NCI-H69 (cell line): Measurements from ENCODE around the gene TPD52L1.
A peak's percentile ranks its signal among the peaks of the same experiment; 100 is the strongest.

ENCODE experiments used
- DNase-seq: peaks from one replicate; lab custom pipeline; 2025; lab: John Stamatoyannopoulos, UW

The TPD52L1 gene

DNA sequence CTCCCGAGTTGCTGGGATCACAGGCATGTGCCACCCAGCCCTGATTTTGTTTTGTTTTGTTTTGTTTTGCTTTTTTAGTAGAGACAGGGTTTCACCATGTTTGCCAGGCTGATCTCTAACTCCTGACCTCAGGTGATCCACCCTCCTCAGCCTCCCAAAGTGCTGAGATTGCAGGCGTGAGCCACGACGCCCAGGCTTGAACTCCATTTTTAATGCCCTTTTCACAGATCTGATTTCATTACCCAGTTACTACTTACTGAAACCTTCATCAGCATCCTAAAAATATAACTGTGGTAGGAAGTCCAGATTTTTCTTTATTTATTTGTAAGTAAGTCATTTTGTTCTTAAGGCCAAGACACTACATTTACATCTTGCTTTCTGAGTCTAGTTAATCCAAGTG, 84.2 kb downstream of the TPD52L1 start:
- no peak for DNase-seq

GRCh38 chr6:125245109-125245508, 91.5 kb downstream of the TPD52L1 start:
- no peak for DNase-seq

- DNase-seq, result peak; percentile 99
Observed at GRCh38 chr6:125245523-125246264, 92.1 kb downstream of the TPD52L1 start.

- DNase-seq, result peak; percentile 78
Observed at GRCh38 chr6:125246566-125246965, 93.0 kb downstream of the TPD52L1 start.

- no peak for DNase-seq
Observed at GRCh38 chr6:125248136-125248535, 94.6 kb downstream of the TPD52L1 start.

GRCh38 chr6:125250511-125250910, 96.9 kb downstream of the TPD52L1 start:
- DNase-seq, result no peak

DNA sequence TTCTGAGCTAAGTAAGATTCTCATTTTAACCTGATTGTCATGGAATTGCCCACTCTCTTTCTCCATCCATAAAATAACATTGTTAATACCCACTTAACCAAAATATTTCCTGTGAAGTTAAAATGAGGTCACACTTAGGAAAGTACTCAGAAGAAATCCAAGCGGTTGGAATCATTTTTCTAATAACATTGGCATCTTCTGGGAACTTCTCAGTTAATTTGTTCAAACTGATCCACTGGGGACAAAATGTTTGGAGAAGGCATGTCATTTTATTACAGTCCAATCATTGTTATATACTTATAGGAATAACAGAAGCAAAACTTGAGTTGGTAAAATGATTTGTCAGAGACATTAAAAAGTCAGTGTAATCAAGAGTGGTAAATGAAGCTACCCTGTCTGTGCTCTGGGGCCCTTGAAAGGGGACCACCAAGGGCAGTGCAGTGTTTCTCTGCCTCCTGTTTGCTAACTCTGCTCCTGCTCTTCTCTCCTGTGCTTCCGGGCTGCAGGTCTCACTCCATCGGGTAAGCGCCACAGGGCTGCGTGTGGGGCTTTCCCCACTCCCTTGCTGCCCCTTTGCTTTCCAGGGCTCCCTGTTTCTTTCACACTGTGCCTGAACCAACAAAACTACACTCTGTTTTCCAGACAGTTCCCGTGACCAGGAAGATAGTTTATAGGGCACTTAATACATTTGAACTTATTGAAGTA, 98.1 kb downstream of the TPD52L1 start:
- DNase-seq, result no peak

DNA sequence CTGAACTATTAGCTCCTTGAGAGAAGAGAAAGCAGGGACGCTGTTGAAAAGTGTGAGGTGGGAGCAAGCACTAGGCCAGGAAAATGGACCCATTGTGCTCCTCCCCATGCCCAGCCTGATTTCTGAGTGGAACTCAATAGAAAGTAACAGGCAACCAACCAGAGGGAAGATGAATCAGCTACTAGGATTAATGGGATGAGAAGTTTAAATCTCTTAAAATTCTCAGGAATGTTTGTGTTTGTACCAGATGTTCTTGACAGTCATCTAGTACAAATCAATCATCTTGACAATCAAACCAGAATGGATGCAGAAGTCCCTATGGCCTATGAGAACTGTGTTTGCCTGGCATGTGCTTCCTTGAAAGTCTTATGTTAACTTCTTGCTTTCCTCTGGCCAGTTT, 99.3 kb downstream of the TPD52L1 start:
- peak; percentile 40 for DNase-seq

DNA sequence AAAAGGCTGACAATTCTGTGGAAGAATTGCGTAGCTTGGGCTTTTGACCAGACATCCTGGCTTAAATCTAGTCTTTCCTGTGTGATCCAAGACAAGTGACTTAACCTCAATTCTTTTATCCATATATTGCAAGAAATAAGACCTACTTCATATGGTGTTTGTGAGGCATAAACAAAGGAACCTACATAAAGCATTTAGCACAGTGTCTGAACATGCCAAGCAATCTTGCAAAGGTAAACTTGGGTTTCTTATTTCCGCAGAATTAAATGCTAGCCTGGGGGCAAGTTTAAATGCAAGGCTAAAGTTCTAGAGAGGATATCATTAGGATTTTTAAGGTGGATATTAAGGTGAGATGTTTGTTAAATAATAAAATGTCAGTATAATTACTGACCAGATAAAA, 100.3 kb downstream of the TPD52L1 start:
- DNase-seq, result peak; percentile 70

- peak; percentile 39 for DNase-seq
Observed at GRCh38 chr6:125254321-125254720, 100.7 kb downstream of the TPD52L1 start.

DNA sequence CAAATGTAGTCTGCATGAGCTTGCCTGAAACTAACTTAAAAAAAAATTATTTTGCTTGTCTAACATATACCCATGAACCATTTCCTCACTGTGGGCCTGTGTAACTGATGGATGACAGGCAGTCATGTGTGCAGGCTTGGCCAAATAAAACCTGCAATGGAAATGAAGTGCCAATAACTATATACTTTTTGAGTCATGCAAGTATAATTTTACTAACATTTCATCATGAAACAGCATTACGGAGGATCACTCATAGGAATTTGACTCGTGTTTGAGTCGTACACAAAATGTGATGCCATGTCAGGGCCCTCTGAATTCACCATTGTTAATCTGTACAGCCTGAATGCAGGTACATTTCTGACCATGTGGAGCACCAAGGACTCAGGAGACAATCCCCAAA, 101.6 kb downstream of the TPD52L1 start:
- no peak for DNase-seq

GRCh38 chr6:125257351-125257750, 103.8 kb downstream of the TPD52L1 start:
- DNase-seq, result no peak

DNA sequence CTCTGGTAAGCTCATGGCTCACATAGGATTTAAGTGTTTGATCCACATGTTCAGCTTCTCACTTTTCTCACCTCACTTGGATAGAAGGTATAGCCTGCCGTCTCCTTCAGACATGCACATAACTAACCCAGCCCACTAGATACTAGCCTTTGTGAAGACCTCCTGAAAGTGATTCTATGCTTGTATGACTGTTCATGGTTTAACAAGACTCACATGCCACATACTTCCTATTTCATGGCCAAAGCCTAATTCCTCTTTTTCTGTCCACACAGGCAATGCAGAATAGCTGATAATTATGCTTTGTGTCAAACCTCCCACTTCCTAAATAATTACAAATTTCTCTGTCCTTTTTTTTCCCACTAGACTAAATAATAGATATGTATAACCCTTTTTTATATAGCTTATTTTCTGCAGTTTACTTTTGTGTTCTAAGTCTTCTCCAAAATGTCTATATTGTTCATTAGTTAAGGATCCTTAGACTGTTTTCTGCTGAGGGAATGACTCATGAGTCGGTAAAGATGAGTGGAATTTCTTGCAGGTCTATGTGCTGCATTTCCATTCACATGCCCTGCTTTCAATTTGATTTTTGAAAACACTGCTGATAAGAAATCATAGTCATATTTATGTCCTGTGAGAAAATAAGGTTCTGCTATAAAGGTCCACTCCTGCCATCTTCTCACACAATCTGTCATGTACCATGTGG, 105.2 kb downstream of the TPD52L1 start:
- DNase-seq, result no peak

- peak; percentile 14 for DNase-seq
Observed at GRCh38 chr6:125259354-125259736, 105.8 kb downstream of the TPD52L1 start.

DNA sequence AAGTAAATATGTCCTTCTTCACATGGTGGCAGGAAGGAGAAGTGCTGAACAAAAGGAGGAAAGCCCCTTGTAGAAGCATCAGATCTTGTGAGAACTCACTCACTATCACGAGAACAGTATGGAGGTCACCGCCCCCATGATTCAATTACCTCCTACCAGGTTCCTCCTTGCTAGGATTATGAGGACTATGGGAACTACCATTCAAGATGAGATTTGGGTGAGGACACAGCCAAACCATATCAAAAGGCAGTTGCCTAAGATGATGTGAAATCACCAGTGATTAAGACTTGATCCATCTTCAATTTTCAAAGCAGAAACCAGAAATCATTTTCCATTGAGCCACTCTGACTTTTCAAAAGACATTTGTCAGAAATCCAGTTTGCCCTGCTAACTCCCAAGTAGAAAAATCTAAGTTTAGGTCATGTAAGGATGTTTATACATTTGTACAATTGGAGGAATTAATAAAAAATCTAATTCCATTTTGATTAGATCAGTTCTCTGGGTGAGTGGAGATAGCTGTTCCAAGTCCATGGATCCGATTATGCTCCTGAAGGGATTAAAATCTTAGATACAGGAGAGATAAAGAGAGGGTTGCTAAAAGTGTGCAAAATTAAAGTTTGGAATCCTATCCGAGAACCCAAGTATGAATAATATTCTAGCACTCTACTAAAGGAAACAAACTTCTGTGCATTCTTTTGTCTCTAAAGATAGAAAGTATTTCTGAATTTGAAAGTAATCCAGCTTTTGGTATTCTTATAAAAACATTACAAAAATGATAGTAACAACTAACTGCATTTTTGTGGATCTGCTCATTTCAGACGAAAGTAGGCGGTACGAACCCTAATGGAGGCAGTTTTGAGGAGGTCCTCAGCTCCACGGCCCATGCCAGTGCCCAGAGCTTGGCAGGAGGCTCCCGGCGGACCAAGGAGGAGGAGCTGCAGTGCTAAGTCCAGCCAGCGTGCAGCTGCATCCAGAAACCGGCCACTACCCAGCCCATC, 108.7 kb downstream of the TPD52L1 start:
- no peak for DNase-seq

DNA sequence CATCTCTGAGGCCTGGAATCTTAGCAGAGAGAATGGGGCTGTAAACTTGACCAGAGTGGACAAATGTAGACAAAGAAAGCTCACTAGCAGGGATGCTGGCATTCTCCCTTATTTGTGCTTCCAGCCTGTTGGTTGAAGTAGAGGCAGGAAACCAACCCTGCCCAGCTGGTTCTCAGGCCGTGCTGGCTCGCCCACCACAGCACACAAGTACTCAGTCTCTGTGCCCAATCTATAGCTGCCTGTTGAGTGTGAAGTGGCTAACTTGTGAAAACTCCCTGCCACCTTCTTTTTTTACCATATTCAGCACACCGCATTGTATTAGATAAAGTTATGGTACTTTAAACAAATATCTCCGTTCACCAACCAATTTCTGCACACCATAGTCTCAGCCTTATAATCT, 110.9 kb downstream of the TPD52L1 start:
- DNase-seq, result no peak

- peak; percentile 51 for DNase-seq
Observed at GRCh38 chr6:125267806-125268523, 114.4 kb downstream of the TPD52L1 start.

GRCh38 chr6:125268765-125269164, 115.2 kb downstream of the TPD52L1 start:
- no peak for DNase-seq

DNA sequence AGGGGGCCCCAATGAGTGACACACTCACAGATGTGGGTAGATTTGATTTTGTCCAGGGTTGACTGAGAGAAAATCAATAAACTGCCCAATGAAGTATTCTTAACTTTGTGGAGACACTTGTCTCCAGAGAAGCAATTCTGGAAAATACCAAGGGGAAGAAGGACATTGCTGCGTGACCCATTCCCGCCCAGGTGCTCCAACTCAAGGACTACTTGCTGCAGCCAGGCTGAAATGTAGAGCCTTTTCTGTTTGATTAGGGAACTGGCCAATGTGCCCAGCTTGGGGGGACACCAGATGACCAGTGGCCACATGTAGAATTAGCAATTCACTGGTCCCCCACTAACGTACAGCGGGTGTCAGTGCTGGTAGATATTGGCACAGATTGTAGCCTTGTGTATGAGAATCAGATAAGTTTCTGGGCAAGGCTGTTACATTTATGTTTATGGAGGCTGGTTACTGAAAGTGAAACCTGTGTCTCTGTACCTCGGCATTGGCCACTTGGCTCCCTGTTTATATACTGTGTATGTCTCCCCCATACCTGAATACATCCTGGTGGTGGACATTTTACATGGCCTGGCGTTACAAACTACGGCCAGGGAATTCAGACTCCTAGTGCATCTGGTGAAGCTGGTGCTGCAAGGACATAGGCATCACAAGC, 115.9 kb downstream of the TPD52L1 start:
- no peak for DNase-seq

GRCh38 chr6:125270380-125270779, 116.8 kb downstream of the TPD52L1 start:
- DNase-seq, result no peak
